Heart left ventricle (tissue), 13 donors: ENCODE measurements around the gene NHLRC2.

Source experiments
- CTCF ChIP-seq, 12 donors: fragments of 200-600 bp; sonication (generic) in 4 of 12; IDR thresholded peaks; one replicate each; pipeline versions ENCODE4 v1.5.0 to v1.8.0; 2018 to 2022; ENCODE audit warnings: antibody characterized with exemption in 12 of 12, mild to moderate bottlenecking in 5 of 12
- POLR2A ChIP-seq, 2 donors: fragments of 450-650 bp; IDR thresholded peaks; one replicate each; pipeline ENCODE4 v1.6.1; 2017; ENCODE audit warnings: antibody characterized with exemption in 2 of 2, mild to moderate bottlenecking in 2 of 2, moderate library complexity in 2 of 2
- donor health status: ischemic (EF 13 %, LVEDD 7.1; RV severe dilation, severe dysfunction).
- donor health status: DM: no; HTN: yes; CAD: no.
- donor health status: DM: no; HTN: no; CAD: no.
- donor health status: ischemic (EF 25% LVEDD 6.9; RV normal size, moderate dysfunction).
- donor health status: ischemic (EF 25% LVEDD 5.7; RV mildly dilated, moderate dysfunction).
- donor health status: ischemic (EF 35%, LVEDD 5.7; RV mildly dilated, moderate dysfunction).
- donor health status: nonischemic (EF 11% LVEDD 7.7; RV severe dilation, severe dysfunction).
- donor health status: DM: yes; HTN: yes; CAD: no.
- donor health status: PGD.
- donor health status: ischemic (EF 29% LVEDD 5.4; RV normal size, mild dysfunction).
- donor health status: nonischemic (EF 23%, LVEDD 6.1; RV moderate dilation, normal function).

DNA sequence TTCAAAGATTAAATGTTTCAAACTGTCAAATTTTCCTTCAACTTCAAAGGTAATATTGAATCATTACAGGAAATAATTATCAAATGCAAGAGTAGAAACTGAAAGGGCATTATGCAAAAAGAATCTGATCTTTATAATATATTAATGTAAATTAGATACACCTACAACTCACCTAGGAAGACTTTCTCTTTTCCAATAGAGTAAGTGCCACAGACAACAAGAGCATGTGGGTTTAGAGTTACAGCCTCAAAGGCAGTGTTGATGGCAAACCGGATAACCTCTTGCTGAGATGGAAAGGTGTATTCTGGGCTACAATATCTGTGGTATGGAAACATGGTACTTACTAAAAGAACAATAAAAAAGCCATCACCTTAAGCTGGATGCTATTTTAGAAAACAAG lies 12.3 kb upstream of the NHLRC2 start:
- TF ChIP-seq CTCF (IDR thresholded peaks at IDR 0.05), result no peak
- no peak for TF ChIP-seq POLR2A (IDR thresholded peaks at IDR 0.05)
